Right lobe of liver (tissue), 6 donors: ENCODE results near the gene PREX1. TPM values are rescaled to one million over a fixed set of nuclear protein-coding genes. Genes with fewer than 3 reads are reported as not detected.

ENCODE experiments used
- ATAC-seq, 4 donors: fragments of 200-7000 bp; cut with Tn5 transposase; one replicate each; pipeline ENCODE4 v1.9.1; 2020; ENCODE audit warnings: mild to moderate bottlenecking in 4 of 4, moderate library complexity in 4 of 4
- DNase-seq, 3 donors: peaks; one replicate each; pipeline ENCODE4 v3.0.0-alpha.2; 2020
- H3K27ac ChIP-seq, 3 donors: fragments of 200-600 bp; one replicate each; pipeline ENCODE4 v1.8.0; 2022
- H3K27me3 ChIP-seq, 2 donors: fragments of 200-600 bp; one replicate each; pipeline ENCODE4 v1.8.0; 2022
- H3K36me3 ChIP-seq, 4 donors: fragments of 200-600 bp; sonication (generic) in 1 of 4; one replicate each; pipeline versions ENCODE4 v1.5.1 to v1.8.0; 2017 to 2022; ENCODE audit warnings: control low read depth in 1 of 4
- H3K4me1 ChIP-seq, 4 donors: fragments of 200-600 bp; sonication (generic) in 1 of 4; one replicate each; pipeline versions ENCODE4 v1.5.1 to v1.8.0; 2017 to 2022; ENCODE audit warnings: control low read depth in 1 of 4
- H3K4me3 ChIP-seq, 3 donors: fragments of 200-600 bp; one replicate each; pipeline ENCODE4 v1.8.0; 2022
- H3K9me3 ChIP-seq, 4 donors: fragments of 200-600 bp; sonication (generic) in 1 of 4; one replicate each; pipeline versions ENCODE4 v1.5.1 to v1.8.0; 2017 to 2022; ENCODE audit warnings: control low read depth in 1 of 4
- CTCF ChIP-seq, 4 donors: fragments of 200-600 bp in 3 of 4; fragments of 450-650 bp in 1 of 4; IDR thresholded peaks; one replicate each; pipeline versions ENCODE4 v1.5.1 to v1.8.0; 2016 to 2022; ENCODE audit warnings: antibody characterized with exemption in 4 of 4, mild to moderate bottlenecking in 2 of 4
- POLR2A ChIP-seq: fragments of 450-650 bp; IDR thresholded peaks from one replicate; pipeline ENCODE4 v1.6.1; 2017; ENCODE audit warnings: antibody characterized with exemption, mild to moderate bottlenecking
- WGBS: methylation state at CpG from one replicate; pipeline ENCODE4 v1.1.6; 2018; ENCODE audit warnings: low coverage, low lambda C conversion rate; ENCODE audit not compliant: insufficient coverage; ENCODE audit errors: missing lambda C conversion rate; 5-methylcytosine and 5-hydroxymethylcytosine counted together
- intact Hi-C, 2 donors: fragments of 100-400 bp; cut with DNase I; formaldehyde crosslinking; loops; one replicate each; pipeline versions ENCODE4 v1.11.2 to v1.14.1; 2022
- total RNA-seq, 6 experiments: library from RNA; depleted of rRNA in 2 of 6; stranded (reverse); fragments of >200 nt in 2 of 6; fragmentation: NEBNext Ultra II Directional in 3 of 6; extraction: Animal tissue kit (Norgen Biotek cat#: 25700) in 3 of 6; gene quantifications; one replicate each; pipeline versions ENCODE4 v1.1.0 to v1.2.4, GENCODE V29; 2016 to 2023
- donor health status: DM: no; HTN: yes; CAD: no.
- donor health status: DM: no; HTN: no; CAD: no.
- donor health status: DM: no; HTN: no; CAD: no.
- donor health status: DM: no; HTN: yes; CAD: no.
- donor health status: DM: no; HTN: yes; CAD: no.

The PREX1 gene
- total RNA-seq, 6 experiments from 2014 or later: 4.4 to 11.1 (median 8.7) TPM

- Histone ChIP-seq H3K36me3 (no peaks in the 10 kb centered on the region), H3K4me1 (no peaks in the 10 kb centered on the region), H3K27me3 (no peaks in the 10 kb centered on the region), H3K9me3 (no peaks in the 10 kb centered on the region), H3K27ac (no peak overlapping the region), H3K4me3 (no peak overlapping the region)
- ATAC-seq: no peak
- intact Hi-C loops: no loop called here
- TF ChIP-seq POLR2A: no peak
- no peak for TF ChIP-seq CTCF (IDR thresholded peaks at IDR 0.05)
- WGBS: 83% methylated on average over 6 of the region's 10 CpGs
- DNase-seq: no peak
Measured at GRCh38 chr20:48734104-48734749, 93.6 kb downstream of the PREX1 start.

GRCh38 chr20:48733296-48733790 lies 94.5 kb downstream of the PREX1 start:
- Histone ChIP-seq H3K4me1 (no peaks in the 10 kb centered on the region), H3K4me3 (no peak overlapping the region), H3K27me3 (no peaks in the 10 kb centered on the region), H3K36me3 (no peaks in the 10 kb centered on the region), H3K27ac (no peak overlapping the region), H3K9me3 (no peaks in the 10 kb centered on the region)
- DNase-seq (no peak), ATAC-seq (no peak)
- intact Hi-C loops: no loop called here
- 86% methylated on average over 3 of the region's 3 CpGs for WGBS
- TF ChIP-seq POLR2A (no peak), CTCF (IDR thresholded peaks at IDR 0.05) (no peak)

DNA sequence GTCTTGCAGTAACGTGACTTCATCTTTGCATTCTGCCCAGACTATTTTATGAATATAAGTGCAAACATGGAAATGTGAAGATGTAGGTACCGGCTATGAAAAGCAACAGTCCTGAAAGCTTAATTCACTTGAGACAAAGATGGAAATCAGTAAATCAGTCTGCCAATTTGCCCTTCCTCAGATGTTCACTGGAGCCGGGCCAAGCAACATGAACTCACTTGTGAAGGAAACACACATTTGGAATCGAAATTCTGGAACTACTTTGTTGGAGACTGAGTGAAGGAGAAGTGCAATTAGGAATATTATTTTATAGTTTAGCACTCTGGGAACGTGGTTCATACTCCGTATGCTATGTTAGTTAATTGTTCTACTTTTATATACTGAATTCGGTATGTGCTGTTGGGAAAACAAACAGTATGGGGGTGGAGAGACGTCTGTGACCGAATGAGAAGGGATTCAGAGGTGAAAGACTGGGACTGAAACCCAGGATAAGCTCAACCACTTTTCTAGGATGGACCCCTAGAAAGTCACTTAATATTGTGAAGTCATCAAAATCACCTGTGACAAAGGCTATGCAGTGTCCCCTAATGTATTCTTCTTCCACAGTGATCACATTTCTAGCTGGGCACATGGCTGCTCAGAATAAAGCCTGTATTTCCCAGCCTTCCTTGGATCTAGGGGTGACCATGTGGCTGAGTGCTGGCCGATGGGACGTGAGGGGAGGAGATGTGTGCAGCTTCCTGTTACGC lies 95.5 kb downstream of the PREX1 start:
- intact Hi-C loops: no loop called here
- H3K4me1 ChIP-seq: no peaks in the 10 kb centered on the region
- no peak for TF ChIP-seq CTCF (IDR thresholded peaks at IDR 0.05)
- no peak for TF ChIP-seq POLR2A
- no peak for DNase-seq
- H3K27ac ChIP-seq: no peak overlapping the region
- no peaks in the 10 kb centered on the region for H3K27me3 ChIP-seq
- no peak overlapping the region for H3K4me3 ChIP-seq
- no peaks in the 10 kb centered on the region for H3K9me3 ChIP-seq
- ATAC-seq: no peak
- H3K36me3 ChIP-seq: no peaks in the 10 kb centered on the region
- 73% methylated on average over 12 of the region's 12 CpGs for WGBS

GRCh38 chr20:48731536-48731935 lies 96.3 kb downstream of the PREX1 start:
- H3K4me3 ChIP-seq: no peak overlapping the region
- TF ChIP-seq CTCF (IDR thresholded peaks at IDR 0.05) (no peak), POLR2A (no peak)
- DNase-seq (no peak), ATAC-seq (no peak)
- H3K9me3 ChIP-seq: no peaks in the 10 kb centered on the region
- no CpG with 5 or more reads among the region's 4 CpGs for WGBS
- H3K27ac ChIP-seq: no peak overlapping the region
- no peaks in the 10 kb centered on the region for H3K4me1 ChIP-seq
- intact Hi-C loops: no loop called here
- no peaks in the 10 kb centered on the region for H3K27me3 ChIP-seq
- no peaks in the 10 kb centered on the region for H3K36me3 ChIP-seq
